H1 (cell line): Measurements from ENCODE around the gene NHS. TPM values are rescaled to one million over a fixed set of nuclear protein-coding genes. Genes with fewer than 3 reads are reported as not detected.

Experiments
- CTCF ChIA-PET: fragments of 300-600 bp; sonication (Branson Sonifier 250); formaldehyde crosslinking; loops from one replicate; lab custom pipeline; 2021; ENCODE audit not compliant: partially characterized antibody; lab: Charles Lee
- POLR2A ChIA-PET: fragments of 300-600 bp; sonication (Branson Sonifier 250); formaldehyde crosslinking; loops from one replicate; lab custom pipeline; 2021; ENCODE audit warnings: inconsistent platforms; ENCODE audit not compliant: partially characterized antibody; lab: Charles Lee
- DNase-seq, 2 experiments: peaks; one replicate each; pipeline versions ENCODE4 v3.0.0 to v3.0.0-alpha.2; 2010 to 2022; ENCODE audit warnings: low spot score in 2 of 2, low read depth in 1 of 2, mixed read lengths in 1 of 2
- FAIRE-seq: peaks from 2 replicates; lab custom pipeline; 2011; peaks lifted over from hg19 to GRCh38; lab: Jason Lieb, UNC
- H2AFZ ChIP-seq: 2 replicates; pipeline ENCODE4 v1.8.1; 2012; ENCODE audit warnings: low read length, inconsistent platforms
- H2AK5ac ChIP-seq: 2 replicates; pipeline ENCODE4 v1.6.1; 2013; ENCODE audit warnings: low read depth, low read length
- H2BK120ac ChIP-seq: replicated peaks from 2 replicates; pipeline ENCODE3; 2013; ENCODE audit warnings: low read depth, low read length, inconsistent platforms
- H2BK12ac ChIP-seq: 2 replicates; pipeline ENCODE4 v1.6.1; 2013; ENCODE audit warnings: low read depth, low read length
- H2BK15ac ChIP-seq: 2 replicates; pipeline ENCODE4 v1.6.1; 2013; ENCODE audit warnings: low read length
- H2BK20ac ChIP-seq: 2 replicates; pipeline ENCODE4 v1.6.1; 2013; ENCODE audit warnings: low read length
- H2BK5ac ChIP-seq: 2 replicates; pipeline ENCODE4 v1.6.1; 2013; ENCODE audit warnings: low read depth, low read length
- H3K14ac ChIP-seq: 2 replicates; pipeline ENCODE4 v1.6.1; 2013; ENCODE audit warnings: inconsistent platforms; ENCODE audit not compliant: insufficient read length
- H3K18ac ChIP-seq: 2 replicates; pipeline ENCODE4 v1.6.1; 2013; ENCODE audit warnings: low read length; ENCODE audit errors: extremely low read depth
- H3K23ac ChIP-seq: 2 replicates; pipeline ENCODE4 v1.6.1; 2013; ENCODE audit warnings: inconsistent platforms; ENCODE audit not compliant: insufficient read length
- H3K23me2 ChIP-seq: 2 replicates; pipeline ENCODE4 v1.6.1; 2013; ENCODE audit warnings: low read depth, low read length
- H3K27ac ChIP-seq: 2 replicates; pipeline ENCODE4 v1.6.1; 2011; ENCODE audit warnings: low read depth, low read length, inconsistent platforms
- H3K27me3 ChIP-seq, 4 experiments: replicated peaks in 1 of 4; 1 replicate in 1 of 4; 2 replicates in 3 of 4; pipeline versions ENCODE4 v1.6.1 to v1.8.1; 2011 to 2013; ENCODE audit warnings: low read length in 3 of 4, mild to moderate bottlenecking in 3 of 4, inconsistent platforms in 2 of 4, mixed read lengths in 2 of 4, moderate library complexity in 1 of 4; ENCODE audit not compliant: control insufficient read depth in 3 of 4, insufficient read depth in 3 of 4; ENCODE audit errors: extremely low read depth in 1 of 4
- H3K36me3 ChIP-seq, 4 experiments: 2 replicates each; pipeline versions ENCODE4 v1.6.1 to v1.8.1; 2011 to 2013; ENCODE audit warnings: mild to moderate bottlenecking in 4 of 4, low read length in 3 of 4, moderate library complexity in 2 of 4, control low read depth in 1 of 4, inconsistent platforms in 1 of 4; ENCODE audit not compliant: insufficient read depth in 4 of 4, control insufficient read depth in 2 of 4
- H3K4ac ChIP-seq: replicated peaks from 2 replicates; pipeline ENCODE3; 2013; ENCODE audit warnings: low read length, low read depth, mixed read lengths, inconsistent platforms; ENCODE audit not compliant: insufficient read length
- H3K4me1 ChIP-seq, 4 experiments: replicated peaks in 1 of 4; 1 replicate in 1 of 4; 2 replicates in 3 of 4; pipeline versions ENCODE4 v1.6.1 to v1.8.1; 2011 to 2013; ENCODE audit warnings: low read length in 3 of 4, inconsistent platforms in 2 of 4, mixed read lengths in 1 of 4; ENCODE audit not compliant: insufficient read depth in 4 of 4, control insufficient read depth in 3 of 4
- H3K4me2 ChIP-seq, 2 experiments: 2 replicates each; pipeline versions ENCODE4 v1.6.1 to v1.8.1; 2011 to 2013; ENCODE audit warnings: low read depth in 2 of 2, low read length in 2 of 2, control low read depth in 1 of 2, inconsistent platforms in 1 of 2, mild to moderate bottlenecking in 1 of 2; ENCODE audit not compliant: insufficient read depth in 1 of 2
- H3K4me3 ChIP-seq, 4 experiments: fragments of 200-600, 300-600 bp in 1 of 4; sonication (generic), shearing (Covaris generic), sonication (Bioruptor Twin) in 1 of 4; 2 replicates each; pipeline versions ENCODE4 v1.5.1 to v1.8.1; 2011 to 2016; ENCODE audit warnings: low read length in 4 of 4, low read depth in 3 of 4, control low read depth in 2 of 4, inconsistent platforms in 2 of 4, mild to moderate bottlenecking in 2 of 4, mixed read lengths in 1 of 4, moderate library complexity in 1 of 4; ENCODE audit not compliant: insufficient read depth in 2 of 4; ENCODE audit errors: extremely low read depth in 1 of 4
- H3K56ac ChIP-seq: replicated peaks from 2 replicates; pipeline ENCODE3; 2013; ENCODE audit warnings: low read depth, mild to moderate bottlenecking, mixed read lengths, low read length, inconsistent platforms; ENCODE audit not compliant: insufficient read length
- H3K79me1 ChIP-seq: 2 replicates; pipeline ENCODE4 v1.6.1; 2013; ENCODE audit warnings: low read depth, low read length, control low read depth
- H3K79me2 ChIP-seq, 2 experiments: 2 replicates each; pipeline versions ENCODE4 v1.6.1 to v1.8.1; 2012 to 2013; ENCODE audit warnings: low read length in 2 of 2, mild to moderate bottlenecking in 2 of 2, inconsistent platforms in 1 of 2; ENCODE audit not compliant: insufficient read depth in 2 of 2, control insufficient read depth in 1 of 2
- H3K9ac ChIP-seq, 4 experiments: replicated peaks in 1 of 4; 1 replicate in 1 of 4; 2 replicates in 3 of 4; pipeline versions ENCODE4 v1.6.1 to v1.8.1; 2011 to 2013; ENCODE audit warnings: low read depth in 3 of 4, low read length in 3 of 4, control low read depth in 2 of 4, mild to moderate bottlenecking in 2 of 4, moderate library complexity in 2 of 4, inconsistent platforms in 1 of 4; ENCODE audit errors: extremely low read depth in 1 of 4
- H3K9me3 ChIP-seq, 2 experiments: 2 replicates each; pipeline versions ENCODE4 v1.6.1 to v1.8.1; 2012 to 2013; ENCODE audit warnings: mild to moderate bottlenecking in 2 of 2, moderate library complexity in 2 of 2, control low read depth in 1 of 2, inconsistent platforms in 1 of 2, low read depth in 1 of 2, low read length in 1 of 2, mixed read lengths in 1 of 2; ENCODE audit not compliant: insufficient read depth in 2 of 2
- H4K20me1 ChIP-seq, 2 experiments: replicated peaks in 1 of 2; 2 replicates each; pipeline versions ENCODE3 to v1.8.1; 2011 to 2013; ENCODE audit warnings: inconsistent platforms in 2 of 2, low read length in 2 of 2, mild to moderate bottlenecking in 1 of 2; ENCODE audit not compliant: insufficient read depth in 2 of 2, control insufficient read depth in 1 of 2
- H4K5ac ChIP-seq: 2 replicates; pipeline ENCODE4 v1.6.1; 2013; ENCODE audit warnings: low read length, low read depth, mixed read lengths, inconsistent platforms; ENCODE audit not compliant: insufficient read length
- H4K8ac ChIP-seq: 2 replicates; pipeline ENCODE4 v1.8.0; 2013; ENCODE audit warnings: mild to moderate bottlenecking, moderate library complexity, low read length, inconsistent platforms; ENCODE audit not compliant: insufficient read depth; ENCODE audit errors: extremely low read depth
- H4K91ac ChIP-seq: replicated peaks from 2 replicates; pipeline ENCODE3; 2013; ENCODE audit warnings: low read length, mixed read lengths, inconsistent platforms; ENCODE audit not compliant: insufficient read length
- ASH2L ChIP-seq: fragments of 200-600, 300-600 bp; sonication (generic); IDR thresholded peaks from one replicate; pipeline ENCODE4 v1.7.1; 2017; ENCODE audit warnings: low read length
- BACH1 ChIP-seq: IDR thresholded peaks from 2 replicates; pipeline ENCODE4 v1.6.1; 2012; ENCODE audit warnings: low read length, improper control_type of control experiment
- JUN ChIP-seq: IDR thresholded peaks from 2 replicates; pipeline ENCODE4 v1.6.1; 2011; ENCODE audit warnings: low read depth, mild to moderate bottlenecking, improper control_type of control experiment, low read length
- KDM1A ChIP-seq: fragments of 200-600, 300-600 bp; sonication (generic); IDR thresholded peaks from 2 replicates; pipeline ENCODE4 v1.7.1; 2016; ENCODE audit warnings: mild to moderate bottlenecking, low read length, borderline replicate concordance
- RNF2 ChIP-seq: fragments of 200-900, 300-1000 bp; sonication (generic); IDR thresholded peaks from 2 replicates; pipeline ENCODE4 v1.7.1; 2016; ENCODE audit warnings: borderline replicate concordance, low read depth, mild to moderate bottlenecking, antibody characterized with exemption, low read length; ENCODE audit not compliant: poor library complexity, severe bottlenecking; ENCODE audit errors: missing control alignments
- SIN3A ChIP-seq, 2 experiments: IDR thresholded peaks in 1 of 2; conservative IDR thresholded peaks in 1 of 2; 2 replicates each; pipeline ENCODE4 v1.6.1; 2011 to 2012; ENCODE audit warnings: low read length in 2 of 2, improper control_type of control experiment in 1 of 2, low read depth in 1 of 2, mild to moderate bottlenecking in 1 of 2
- SP1 ChIP-seq: IDR thresholded peaks from 2 replicates; pipeline ENCODE4 v1.6.1; 2011; ENCODE audit warnings: low read depth, low read length
- SRF ChIP-seq: IDR thresholded peaks from 2 replicates; pipeline ENCODE4 v1.6.1; 2011; ENCODE audit warnings: mild to moderate bottlenecking, low read depth, low read length, moderate library complexity
- TBP ChIP-seq: IDR thresholded peaks from 2 replicates; pipeline ENCODE4 v1.6.1; 2011; ENCODE audit warnings: low read depth, low read length, improper control_type of control experiment
- YY1 ChIP-seq: IDR thresholded peaks from 2 replicates; pipeline ENCODE4 v1.6.1; 2011; ENCODE audit warnings: low read depth, mild to moderate bottlenecking, low read length
- ZNF274 ChIP-seq: IDR thresholded peaks from 2 replicates; pipeline ENCODE4 v1.7.0; 2012; ENCODE audit warnings: low read length, borderline replicate concordance; ENCODE audit errors: extremely low read depth
- WGBS, 2 experiments: shearing (Covaris generic) in 1 of 2; methylation state at CpG; one replicate each; pipeline versions ENCODE4 v1.1.6 to v1.1.7; 2013 to 2015; ENCODE audit warnings: low lambda C conversion rate in 2 of 2, mixed read lengths in 2 of 2, inconsistent platforms in 1 of 2, low coverage in 1 of 2, missing lambda C conversion rate in 1 of 2; ENCODE audit not compliant: insufficient replicate concordance in 2 of 2, insufficient coverage in 1 of 2, insufficient read length in 1 of 2; ENCODE audit errors: extremely low coverage in 1 of 2, missing lambda C conversion rate in 1 of 2; 5-methylcytosine and 5-hydroxymethylcytosine counted together
- polyA plus RNA-seq, 7 experiments: library from polyadenylated mRNA; depleted of rRNA in 3 of 7; stranded (reverse) in 5 of 7; unstranded in 2 of 7; fragments of >200 nt in 5 of 7; fragments of 200-250 nt in 2 of 7; gene quantifications; 1 replicate in 5 of 7; 2 replicates in 1 of 7; 4 replicates in 1 of 7; pipeline versions ENCODE4 v1.2.1 to v1.2.3, GENCODE V29; 2011 to 2013; ENCODE audit warnings: missing spikeins in 2 of 7, mixed read lengths in 2 of 7
- total RNA-seq: library from RNA; stranded (reverse); fragmentation: NEBNext Ultra II Directional; extraction: Animal tissue kit (Norgen Biotek cat#: 25700); gene quantifications from 2 replicates; pipeline ENCODE4 v1.2.1, GENCODE V29; 2021
- TF ChIP-seq, protein P1 (sequence below): IDR thresholded peaks from 2 replicates; pipeline ENCODE4 v1.6.1; 2012; ENCODE audit warnings: inconsistent platforms
- TF ChIP-seq, protein P2 (sequence below): IDR thresholded peaks from 2 replicates; pipeline ENCODE4 v1.6.1; 2011; ENCODE audit warnings: low read depth, mild to moderate bottlenecking, low read length; ENCODE audit not compliant: insufficient read depth

NHS gene
- total and polyA plus RNA-seq, 2 of the 8 experiments (the other 6 are each of a cell fraction or from before 2014, with no cell fraction given) = 2.2 to 6.7 TPM

GRCh38 chrX:17632942-17633341 is 257.9 kb downstream of the NHS start:
- Histone ChIP-seq H2BK15ac (no peak overlapping the region), H4K8ac (no peak overlapping the region), H3K18ac (no peak overlapping the region), H3K56ac (no peak overlapping the region), H3K27me3 (no peaks in the 10 kb centered on the region), H2AK5ac (no peak overlapping the region), H3K4me1 (peaks cover 0 to 10% (median 6%) of the 10 kb centered on the region in 4 experiments; a peak in 4 of 7 replicates), H3K4me2 (no peak overlapping the region), H2BK12ac (no peak overlapping the region), H3K9me3 (no peaks in the 10 kb centered on the region), H2BK20ac (no peak overlapping the region), H3K9ac (no peak overlapping the region), H4K5ac (no peak overlapping the region), H2BK120ac (no peak overlapping the region), H4K20me1 (no peaks in the 10 kb centered on the region), H3K4ac (no peak overlapping the region), H3K23ac (no peak overlapping the region), H3K79me1 (0 out of 2 replicates have a peak, but pooled peaks cover 3% of the 10 kb centered on the region), H3K36me3 (no peaks in the 10 kb centered on the region), H4K91ac (no peak overlapping the region), H3K23me2 (no peaks in the 10 kb centered on the region), H2BK5ac (no peak overlapping the region), H3K14ac (no peak overlapping the region), H3K4me3 (no peak overlapping the region), H3K27ac (no peak overlapping the region), H2AFZ (no peak overlapping the region), H3K79me2 (no peaks in the 10 kb centered on the region)
- DNase-seq = no peak
- 100% methylated on average over 3 of the region's 3 CpGs; no CpG with 5 or more reads in 1 of the 2 experiments for WGBS, 2 experiments
- CTCF ChIA-PET = no interaction called here
- FAIRE-seq = no peak
- POLR2A ChIA-PET = no interaction called here
- TF ChIP-seq SP1 = no peak
- no peak for TF ChIP-seq BACH1
- TF ChIP-seq, protein P1, sequence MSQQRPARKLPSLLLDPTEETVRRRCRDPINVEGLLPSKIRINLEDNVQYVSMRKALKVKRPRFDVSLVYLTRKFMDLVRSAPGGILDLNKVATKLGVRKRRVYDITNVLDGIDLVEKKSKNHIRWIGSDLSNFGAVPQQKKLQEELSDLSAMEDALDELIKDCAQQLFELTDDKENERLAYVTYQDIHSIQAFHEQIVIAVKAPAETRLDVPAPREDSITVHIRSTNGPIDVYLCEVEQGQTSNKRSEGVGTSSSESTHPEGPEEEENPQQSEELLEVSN = no peak
- no peak for TF ChIP-seq ASH2L
- TF ChIP-seq JUN = no peak
- no peak for TF ChIP-seq RNF2
- TF ChIP-seq KDM1A = no peak
- TF ChIP-seq SIN3A (conservative IDR thresholded peaks at IDR 0.05 in 1 of 2, IDR thresholded peaks at IDR 0.05 in 1 of 2; ENCODE audit: low read depth in 1 of 2, low read length in 2 of 2) = no peak
- TF ChIP-seq ZNF274 = no peak
- no peak for TF ChIP-seq YY1
- TF ChIP-seq SRF = no peak
- no peak for TF ChIP-seq TBP
- TF ChIP-seq, protein P2, sequence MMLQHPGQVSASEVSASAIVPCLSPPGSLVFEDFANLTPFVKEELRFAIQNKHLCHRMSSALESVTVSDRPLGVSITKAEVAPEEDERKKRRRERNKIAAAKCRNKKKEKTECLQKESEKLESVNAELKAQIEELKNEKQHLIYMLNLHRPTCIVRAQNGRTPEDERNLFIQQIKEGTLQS = no peak
